GM12875 (cell line): ENCODE results near the gene ATP6V0D1.

Experiments
- H3K4me3 ChIP-seq: one replicate; pipeline ENCODE4 v1.5.1; 2011; ENCODE audit warnings: low read depth, low read length, control low read depth
- TF ChIP-seq, protein P1 (sequence below): IDR thresholded peaks from 2 replicates; pipeline ENCODE4 v1.5.1; 2011; ENCODE audit warnings: low read depth, mild to moderate bottlenecking, control low read depth, inconsistent platforms, low read length, moderate library complexity, borderline replicate concordance; ENCODE audit not compliant: insufficient read depth

ATP6V0D1 gene

DNA sequence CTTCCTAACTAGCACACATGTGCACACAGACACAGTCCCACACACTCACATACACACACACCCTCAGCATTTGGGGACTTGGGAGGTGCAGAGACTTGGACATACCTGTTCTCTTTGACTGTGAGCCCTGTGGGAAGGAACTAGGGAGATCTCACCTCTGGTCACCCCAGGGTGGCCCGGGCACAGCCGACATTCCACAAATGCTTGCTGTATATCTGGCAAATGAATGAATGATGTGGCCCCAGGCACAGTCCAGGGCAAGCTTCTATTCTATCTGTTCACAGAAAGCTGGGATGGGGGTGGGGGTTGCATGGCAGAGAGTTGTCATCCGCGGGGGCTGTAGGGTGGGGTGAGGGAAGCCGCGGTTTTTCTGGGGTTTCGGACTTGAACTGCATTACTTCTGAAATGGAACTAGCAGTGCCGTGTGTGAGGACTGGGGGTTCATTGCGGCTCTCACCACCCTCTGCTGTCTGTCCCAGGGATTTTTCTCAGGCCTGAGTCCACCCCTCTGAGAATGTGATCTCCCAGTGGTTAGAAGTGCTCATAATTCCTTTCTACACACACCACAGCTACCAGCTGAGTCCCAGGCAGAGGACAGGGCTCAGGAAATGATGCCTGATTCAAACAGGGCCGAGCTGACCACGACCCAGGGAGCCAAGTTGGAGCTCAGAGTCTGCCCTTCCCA is 44.4 kb upstream of the ATP6V0D1 start:
- H3K4me3 ChIP-seq, result no peak overlapping the region
- TF ChIP-seq, protein P1, sequence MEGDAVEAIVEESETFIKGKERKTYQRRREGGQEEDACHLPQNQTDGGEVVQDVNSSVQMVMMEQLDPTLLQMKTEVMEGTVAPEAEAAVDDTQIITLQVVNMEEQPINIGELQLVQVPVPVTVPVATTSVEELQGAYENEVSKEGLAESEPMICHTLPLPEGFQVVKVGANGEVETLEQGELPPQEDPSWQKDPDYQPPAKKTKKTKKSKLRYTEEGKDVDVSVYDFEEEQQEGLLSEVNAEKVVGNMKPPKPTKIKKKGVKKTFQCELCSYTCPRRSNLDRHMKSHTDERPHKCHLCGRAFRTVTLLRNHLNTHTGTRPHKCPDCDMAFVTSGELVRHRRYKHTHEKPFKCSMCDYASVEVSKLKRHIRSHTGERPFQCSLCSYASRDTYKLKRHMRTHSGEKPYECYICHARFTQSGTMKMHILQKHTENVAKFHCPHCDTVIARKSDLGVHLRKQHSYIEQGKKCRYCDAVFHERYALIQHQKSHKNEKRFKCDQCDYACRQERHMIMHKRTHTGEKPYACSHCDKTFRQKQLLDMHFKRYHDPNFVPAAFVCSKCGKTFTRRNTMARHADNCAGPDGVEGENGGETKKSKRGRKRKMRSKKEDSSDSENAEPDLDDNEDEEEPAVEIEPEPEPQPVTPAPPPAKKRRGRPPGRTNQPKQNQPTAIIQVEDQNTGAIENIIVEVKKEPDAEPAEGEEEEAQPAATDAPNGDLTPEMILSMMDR, result no peak

DNA sequence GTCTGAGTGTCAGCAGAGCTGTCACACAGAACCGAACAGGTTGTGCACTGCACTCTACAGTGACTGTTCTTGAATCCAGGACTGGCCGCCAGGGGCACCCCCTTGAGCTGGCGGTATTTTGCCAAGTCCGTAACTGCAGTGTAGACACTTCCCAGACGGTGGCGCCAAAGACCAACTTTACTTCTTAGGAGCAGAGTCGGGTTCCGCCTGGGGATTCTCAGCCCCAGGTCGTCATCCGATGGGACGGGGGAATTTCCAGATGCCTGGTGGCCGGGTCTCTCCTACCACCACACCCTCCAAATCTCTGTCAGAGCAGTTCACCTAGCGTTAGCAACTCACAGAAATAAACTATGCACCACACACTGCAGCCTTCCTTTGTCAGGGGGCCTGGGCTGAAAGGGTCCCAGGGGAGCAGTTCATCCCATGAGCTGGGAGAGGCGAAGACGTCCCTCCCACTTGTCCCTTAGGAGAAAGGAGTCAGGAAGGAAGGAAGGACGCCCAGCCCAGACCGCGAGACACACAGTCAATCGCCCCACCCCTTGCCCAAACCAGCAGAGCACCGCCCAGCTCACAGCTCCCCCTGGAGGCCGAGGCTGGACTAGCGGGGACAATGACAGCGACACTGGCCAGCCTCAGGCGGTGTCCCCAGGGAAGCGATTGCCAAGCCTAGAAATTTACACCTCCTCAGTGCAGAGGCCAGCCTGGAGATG is 40.3 kb upstream of the ATP6V0D1 start:
- TF ChIP-seq, protein P1, result peak; percentile 99

DNA sequence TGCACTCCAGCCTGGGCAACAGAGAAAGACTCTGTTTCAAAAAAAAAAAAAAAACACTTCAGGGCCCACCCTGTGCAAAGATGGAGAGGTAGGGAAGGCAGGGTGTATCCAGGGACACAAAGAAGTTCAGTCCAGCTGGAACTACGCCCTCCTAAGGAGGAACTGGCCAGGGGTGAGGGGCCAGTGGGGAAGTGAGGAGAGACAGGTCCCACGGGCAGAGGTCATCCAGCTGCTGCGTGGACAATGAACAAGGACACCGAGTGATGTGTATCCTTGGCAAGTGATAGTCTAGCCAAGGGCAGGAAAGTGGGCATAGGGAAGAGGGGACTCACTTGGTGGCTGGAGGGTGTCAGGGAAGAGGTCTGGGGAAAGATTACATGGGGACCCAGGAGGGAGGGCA is 38.3 kb upstream of the ATP6V0D1 start:
- no peak overlapping the region for H3K4me3 ChIP-seq

More for the DNA sequence above, 40.3 kb upstream of the ATP6V0D1 start:
- H3K4me3 ChIP-seq, result peak overlapping the region; percentile 38

DNA sequence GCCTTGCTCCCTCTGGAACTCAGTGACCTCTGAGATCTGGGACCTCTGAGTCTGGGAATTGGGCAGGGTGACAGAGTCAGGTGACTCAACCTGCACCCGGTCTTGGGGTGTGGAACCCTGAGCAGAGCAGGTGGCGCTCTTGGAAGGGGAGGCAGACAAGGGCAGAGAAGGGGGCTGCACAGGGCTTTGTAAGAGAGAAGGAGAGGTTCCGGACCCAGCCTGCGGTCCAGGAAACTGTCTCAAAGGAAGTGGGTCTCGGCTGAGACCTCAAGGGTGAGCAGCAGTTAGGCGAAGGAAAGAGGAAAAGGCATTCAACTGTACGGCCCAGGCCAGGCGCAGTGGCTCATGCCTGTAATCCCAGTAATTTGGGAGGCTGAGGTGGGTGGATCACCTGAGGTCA is 37.7 kb upstream of the ATP6V0D1 start:
- TF ChIP-seq, protein P1, result no peak
- H3K4me3 ChIP-seq, result peak overlapping the region; percentile 7

More for the DNA sequence above, 38.3 kb upstream of the ATP6V0D1 start:
- TF ChIP-seq, protein P1, result no peak

DNA sequence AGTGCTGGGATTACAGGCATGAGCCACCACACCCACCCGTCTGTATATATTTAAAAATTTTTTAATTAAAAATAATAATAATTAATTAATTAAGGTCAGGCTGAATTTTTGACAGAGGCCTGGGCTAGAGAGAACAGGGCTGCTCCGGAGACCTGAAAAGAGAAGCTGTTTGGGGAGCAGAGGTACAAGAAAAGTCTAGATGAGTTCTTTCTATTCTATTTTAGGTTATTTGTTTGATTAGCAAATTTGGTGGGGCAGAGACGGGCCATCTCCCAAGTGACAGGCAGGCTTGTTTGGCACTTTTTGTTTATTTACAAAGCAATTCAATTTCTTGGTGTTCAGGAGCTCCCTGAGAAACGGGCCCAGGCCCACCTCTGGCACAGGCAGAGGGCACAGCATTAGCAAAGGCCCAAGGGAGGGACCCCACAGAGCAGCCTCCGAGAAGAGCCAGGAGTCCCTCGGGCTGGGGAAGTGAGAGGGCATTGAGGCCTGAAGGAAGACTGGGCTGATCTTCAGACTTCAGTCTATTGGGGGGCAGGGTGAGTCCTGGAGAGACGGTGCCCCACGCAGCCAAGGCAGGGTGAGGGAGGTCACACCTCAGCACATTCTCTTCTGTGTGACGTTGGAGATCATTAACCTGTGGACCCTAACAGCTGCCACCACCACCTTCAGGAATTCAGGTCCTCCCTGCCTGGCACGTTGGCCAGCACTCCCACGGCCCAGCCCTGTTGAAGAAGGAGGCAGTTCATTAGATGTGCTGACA is 36.9 kb upstream of the ATP6V0D1 start:
- peak overlapping the region; percentile 7 for H3K4me3 ChIP-seq
- TF ChIP-seq, protein P1, result no peak

DNA sequence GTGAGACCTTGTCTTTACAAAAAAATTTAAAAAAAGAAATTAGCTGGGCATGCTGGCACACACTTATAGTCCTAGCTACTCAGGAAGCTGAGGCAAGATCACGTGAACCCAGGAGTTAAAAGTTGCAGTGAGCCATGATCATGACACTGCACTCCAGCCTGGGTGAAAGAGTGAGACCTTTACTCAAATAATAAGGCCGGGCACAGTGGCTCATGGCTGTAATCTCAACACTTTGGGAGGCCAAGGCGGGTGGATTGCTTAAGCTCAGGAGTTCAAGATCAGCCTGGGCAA is 36.1 kb upstream of the ATP6V0D1 start:
- H3K4me3 ChIP-seq, result no peak overlapping the region
- TF ChIP-seq, protein P1, result no peak
